Ascending aorta (tissue), 2 donors: ENCODE data around the gene FBH1. TPM values are rescaled to one million over a fixed set of nuclear protein-coding genes. Genes with fewer than 3 reads are reported as not detected.
A peak's percentile ranks its signal among the peaks of the same experiment; 100 is the strongest.
"Not testable (repeated sequence)": the region's sequence is repeated elsewhere in the genome, so short reads cannot be mapped to it uniquely, and the experiment has no call there.

Experiments
- DNase-seq, 2 donors: peaks; one replicate each; pipeline ENCODE4 v3.0.0-alpha.2; 2019; ENCODE audit warnings: low spot score in 2 of 2
- H3K27ac ChIP-seq, 2 donors: fragments of 200-600 bp; sonication (generic); one replicate each; pipeline ENCODE4 v1.5.1; 2016 to 2017; ENCODE audit warnings: mild to moderate bottlenecking in 1 of 2
- H3K27me3 ChIP-seq: fragments of 200-600 bp; sonication (generic); one replicate; pipeline ENCODE4 v1.5.1; 2017
- H3K36me3 ChIP-seq, 2 donors: fragments of 200-600 bp; sonication (generic); one replicate each; pipeline ENCODE4 v1.5.1; 2016
- H3K4me1 ChIP-seq, 2 donors: fragments of 200-600 bp; sonication (generic); one replicate each; pipeline ENCODE4 v1.5.1; 2016 to 2017; ENCODE audit warnings: mild to moderate bottlenecking in 1 of 2
- H3K4me3 ChIP-seq, 2 donors: fragments of 200-600 bp; sonication (generic); one replicate each; pipeline ENCODE4 v1.5.1; 2016 to 2017; ENCODE audit warnings: mild to moderate bottlenecking in 1 of 2
- H3K9me3 ChIP-seq, 2 donors: fragments of 200-600 bp; sonication (generic); one replicate each; pipeline ENCODE4 v1.5.1; 2016
- CTCF ChIP-seq, 3 experiments: fragments of 200-600 bp in 2 of 3; fragments of 450-650 bp in 1 of 3; sonication (generic) in 2 of 3; IDR thresholded peaks; one replicate each; pipeline ENCODE4 v1.5.1; 2016 to 2019; ENCODE audit warnings: antibody characterized with exemption in 3 of 3, mild to moderate bottlenecking in 1 of 3, moderate library complexity in 1 of 3
- intact Hi-C: fragments of 100-400 bp; cut with DNase I; formaldehyde crosslinking; loops from one replicate; pipeline ENCODE4 v1.15.1; 2023
- total RNA-seq: library from RNA; depleted of rRNA; stranded (reverse); fragments of >200 nt; gene quantifications from one replicate; pipeline ENCODE4 v1.1.0, GENCODE V29; 2016

FBH1 gene
- total RNA-seq, 1 donor from 2014 or later = 43.0 TPM

GRCh38 chr10:5871596-5871995 lies 18.4 kb upstream of the FBH1 start:
- peaks cover 0 to 15% of the 10 kb centered on the region in 2 donors for H3K36me3 ChIP-seq
- H3K4me3 ChIP-seq = no peak overlapping the region
- peaks cover 0 to 3% of the 10 kb centered on the region in 2 donors for H3K9me3 ChIP-seq
- no peaks in the 10 kb centered on the region for H3K4me1 ChIP-seq
- no peak for TF ChIP-seq CTCF (IDR thresholded peaks at IDR 0.05)
- peak in 1 of 2 donors; percentile 27 for DNase-seq
- intact Hi-C loops = loop anchor here (5.0 to 10.0 kb wide), 3 partner anchors 244 to 1047 kb away; partner anchors contain the start of gene AKR1E2
- H3K27ac ChIP-seq = no peak overlapping the region
- H3K27me3 ChIP-seq = no peaks in the 10 kb centered on the region

GRCh38 chr10:5873515-5873995 lies 16.5 kb upstream of the FBH1 start:
- DNase-seq = peak in 1 of 2 donors; percentile 76
- H3K27me3 ChIP-seq = no peaks in the 10 kb centered on the region
- H3K4me3 ChIP-seq = no peak overlapping the region
- intact Hi-C loops = loop anchor here (1.0 to 10.0 kb wide), 5 partner anchors 60 to 1049 kb away; partner anchors contain the start of genes AKR1E2, GDI2 and TASOR2
- peaks cover 11 to 23% of the 10 kb centered on the region in 2 donors for H3K36me3 ChIP-seq
- H3K9me3 ChIP-seq = peaks cover 0 to under 1% of the 10 kb centered on the region in 2 donors
- H3K27ac ChIP-seq = no peak overlapping the region
- peak; percentile 39 to 64 (median 55) for TF ChIP-seq CTCF (IDR thresholded peaks at IDR 0.05)
- H3K4me1 ChIP-seq = no peaks in the 10 kb centered on the region

GRCh38 chr10:5876181-5876768 lies 13.8 kb upstream of the FBH1 start:
- no peak for DNase-seq
- no peaks in the 10 kb centered on the region for H3K27me3 ChIP-seq
- no peak overlapping the region for H3K27ac ChIP-seq
- no peaks in the 10 kb centered on the region for H3K4me1 ChIP-seq
- intact Hi-C loops = loop anchor here (10.0 kb wide), 1 partner anchor 1051 kb away; the partner anchor contains the start of gene AKR1E2
- peaks cover 11 to 43% of the 10 kb centered on the region in 2 donors for H3K36me3 ChIP-seq
- no peak for TF ChIP-seq CTCF (IDR thresholded peaks at IDR 0.05)
- H3K4me3 ChIP-seq = no peak overlapping the region
- H3K9me3 ChIP-seq = no peaks in the 10 kb centered on the region

- intact Hi-C loops = loop anchor here (10.0 kb wide), 1 partner anchor 1052 kb away; the partner anchor contains the start of gene AKR1E2
- not testable (repeated sequence) for DNase-seq
- peaks cover 11 to 51% of the 10 kb centered on the region in 2 donors for H3K36me3 ChIP-seq
Observed at GRCh38 chr10:5877041-5877440, 13.0 kb upstream of the FBH1 start.

DNA sequence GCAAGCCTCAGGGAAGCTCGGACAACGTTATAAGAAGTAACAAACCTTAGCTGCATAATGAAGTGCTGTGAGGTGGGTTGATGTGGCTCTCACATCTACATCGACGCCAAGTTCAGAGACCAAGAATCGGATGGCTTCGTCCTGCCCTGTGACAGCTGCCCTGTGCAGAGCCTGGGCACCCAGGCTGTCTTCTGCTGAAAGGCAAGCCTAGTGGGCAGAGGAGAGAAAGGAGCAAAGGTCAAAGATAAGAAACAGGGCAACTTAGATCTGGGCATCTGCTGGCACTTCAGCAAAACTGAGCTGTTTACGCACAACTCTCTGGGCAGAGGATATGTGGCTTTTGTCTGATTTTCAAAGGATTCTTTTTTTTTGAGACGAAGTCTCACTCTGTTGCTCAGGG lies 7.1 kb upstream of the FBH1 start:
- peak in 1 of 2 donors; percentile 30 for DNase-seq
- Histone ChIP-seq H3K4me1 (peaks cover 2 to 4% of the 10 kb centered on the region in 2 donors), H3K4me3 (no peak overlapping the region), H3K27me3 (no peaks in the 10 kb centered on the region), H3K9me3 (no peaks in the 10 kb centered on the region), H3K27ac (no peak overlapping the region), H3K36me3 (peaks cover 25 to 59% of the 10 kb centered on the region in 2 donors)
- TF ChIP-seq CTCF (IDR thresholded peaks at IDR 0.05) = no peak
- intact Hi-C loops = no loop called here

More at GRCh38 chr10:5877041-5877440, 13.0 kb upstream of the FBH1 start:
- H3K27me3 ChIP-seq, H3K4me3 ChIP-seq, H3K27ac ChIP-seq, H3K4me1 ChIP-seq, H3K9me3 ChIP-seq: not testable (repeated sequence)

GRCh38 chr10:5885619-5886018 lies 4.4 kb upstream of the FBH1 start:
- peak in 1 of 2 donors; percentile 16 for DNase-seq
- H3K36me3 ChIP-seq = peaks cover 20 to 41% of the 10 kb centered on the region in 2 donors
- no peaks in the 10 kb centered on the region for H3K27me3 ChIP-seq
- intact Hi-C loops = no loop called here
- no peak overlapping the region for H3K4me3 ChIP-seq
- H3K9me3 ChIP-seq = no peaks in the 10 kb centered on the region
- H3K27ac ChIP-seq = no peak overlapping the region
- TF ChIP-seq CTCF (IDR thresholded peaks at IDR 0.05) = no peak
- peaks cover 2 to 10% of the 10 kb centered on the region in 2 donors for H3K4me1 ChIP-seq
